DMS53 treated with DMSO at 0.1 percent for 48 hours (cell line): ENCODE measurements around the gene RNF167.

ENCODE experiments used
- DNase-seq: peaks from one replicate; lab custom pipeline; 2025; ENCODE audit not compliant: unreplicated experiment; lab: John Stamatoyannopoulos, UW

Gene RNF167

DNA sequence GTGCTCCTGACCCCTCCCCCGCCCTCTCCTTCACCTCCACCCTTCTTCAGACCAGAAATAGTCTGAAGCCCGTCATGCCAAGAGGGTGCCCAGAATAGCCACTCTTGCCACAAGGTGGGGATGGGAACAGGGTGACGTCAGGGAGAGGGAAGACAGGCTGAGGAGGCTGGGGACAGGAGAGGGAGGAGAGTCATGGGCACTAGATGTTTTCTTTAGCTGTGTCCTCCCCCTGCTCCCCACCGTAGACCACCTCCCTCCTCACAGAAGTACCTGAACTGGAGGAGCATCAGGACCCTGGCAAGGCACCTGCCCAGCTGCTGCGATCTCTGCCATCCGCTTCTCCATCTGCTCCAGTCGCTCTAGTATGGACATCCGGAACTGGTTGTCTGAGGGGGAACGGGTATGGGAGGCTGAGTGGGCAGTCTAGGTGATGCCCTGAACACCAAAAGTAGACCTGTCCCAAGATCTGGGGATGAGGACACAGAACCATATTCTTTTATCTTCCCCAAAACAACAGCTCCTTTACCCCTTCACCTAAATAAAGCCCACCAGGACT, 34.1 kb downstream of the RNF167 start:
- no peak for DNase-seq

GRCh38 chr17:4978726-4979125, 38.7 kb downstream of the RNF167 start:
- DNase-seq = no peak

GRCh38 chr17:4980644-4981216, 40.7 kb downstream of the RNF167 start:
- DNase-seq = no peak

- no peak for DNase-seq
Measured at GRCh38 chr17:4982305-4982704, 42.2 kb downstream of the RNF167 start.

DNA sequence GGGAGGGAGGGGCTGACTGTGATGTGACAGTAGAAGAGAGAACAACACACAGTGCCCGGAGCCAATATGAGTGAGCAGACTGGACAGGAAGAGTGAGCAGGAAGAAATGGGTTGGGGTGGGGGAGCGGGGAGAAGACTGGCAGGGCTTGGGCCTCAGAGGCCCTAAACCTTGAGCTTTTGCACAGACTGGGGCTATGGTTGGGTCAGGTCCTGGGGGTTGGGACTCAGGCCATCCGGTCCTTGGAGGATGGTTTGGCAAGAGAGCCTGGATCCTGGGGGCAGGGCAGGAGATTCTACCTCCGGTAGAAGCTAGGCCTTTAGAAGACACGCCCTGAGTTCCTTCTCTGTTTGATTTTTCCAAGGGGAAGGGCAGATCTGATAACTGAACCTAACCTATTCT, 46.3 kb downstream of the RNF167 start:
- DNase-seq = no peak

DNA sequence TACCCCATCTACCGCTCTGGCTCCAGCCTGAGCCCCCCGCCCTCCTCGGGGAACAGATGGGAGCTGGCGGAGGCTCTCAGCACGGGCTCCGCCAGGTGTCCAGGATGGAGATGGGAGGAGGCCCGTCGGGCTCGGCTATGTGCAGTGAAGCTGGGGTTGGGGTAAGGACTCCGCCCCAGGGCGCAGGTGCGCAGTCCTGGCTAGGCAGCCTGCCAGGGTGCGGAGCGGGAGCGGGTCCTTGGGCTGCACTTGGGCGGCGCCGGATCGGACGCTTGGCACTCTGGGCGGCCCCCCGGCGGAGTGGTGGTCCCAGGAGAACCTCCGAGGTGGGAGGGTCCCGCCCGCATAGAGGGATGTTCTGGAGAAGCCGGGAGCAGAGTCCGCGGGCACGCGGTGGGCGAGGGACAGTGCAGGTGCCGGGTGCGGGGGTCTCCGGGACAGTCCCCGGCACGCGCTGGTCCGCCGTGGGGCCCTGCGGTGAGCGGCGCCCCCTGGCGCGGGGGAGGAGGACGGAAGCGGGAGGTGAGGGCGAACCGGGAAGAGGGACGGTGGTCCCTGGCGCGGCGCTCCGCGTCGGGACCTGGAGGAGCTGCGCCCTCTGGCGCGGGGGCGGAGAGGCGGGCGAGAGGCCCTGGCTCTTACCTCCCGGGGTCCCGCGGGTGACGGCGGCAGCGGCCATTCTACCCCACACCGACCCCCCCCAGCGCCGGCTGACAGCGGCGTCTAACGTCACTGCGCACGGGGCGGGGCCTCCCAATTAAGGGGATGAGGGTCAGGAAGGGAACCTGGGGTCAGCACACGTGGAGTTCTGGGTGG, 47.1 kb downstream of the RNF167 start, which contains the start of gene CAMTA2:
TSS of gene CAMTA2 (minus strand) at position 725 of the 816 bp plus-strand sequence. CDS start 1,453 bp downstream, outside the sequence.
- peak; percentile 47 for DNase-seq

- DNase-seq = no peak
Measured at GRCh38 chr17:4987767-4988567, 47.9 kb downstream of the RNF167 start.

DNA sequence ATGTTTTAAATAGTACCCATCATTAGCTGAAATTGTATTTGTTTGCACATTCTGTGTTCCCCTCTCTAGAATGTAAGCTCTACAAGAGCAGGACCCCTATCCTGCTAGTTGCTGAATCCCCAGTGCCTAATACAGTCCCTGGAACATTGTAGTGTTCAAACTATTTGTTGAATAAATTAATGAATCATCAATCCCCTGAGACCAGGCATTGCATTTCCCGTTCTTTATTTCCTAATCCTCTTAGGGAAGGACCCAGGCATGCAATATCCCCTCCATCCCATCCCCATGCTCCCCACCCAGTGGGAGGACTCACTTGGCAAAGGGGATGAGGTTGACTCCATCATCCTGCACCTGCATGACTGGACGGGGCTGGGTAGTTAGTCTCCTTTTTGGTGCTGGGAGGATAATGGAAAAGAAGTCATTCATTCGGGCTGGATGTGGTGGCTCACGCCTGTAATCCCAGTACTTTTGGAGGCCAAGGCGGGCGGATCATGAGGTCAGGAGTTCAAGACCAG, 54.1 kb downstream of the RNF167 start:
- no peak for DNase-seq
